BE2C (cell line): ENCODE data around the gene UBE2O.

Source experiments
- DNase-seq: peaks from one replicate; pipeline ENCODE4 v3.0.0-alpha.2; 2020
- H3K27me3 ChIP-seq: fragments of 250-450 bp; sonication (Bioruptor Pico); 2 replicates; pipeline ENCODE4 v1.5.1; 2020; ENCODE audit warnings: mild to moderate bottlenecking
- H3K36me3 ChIP-seq: fragments of 250-450 bp; sonication (Bioruptor Pico); 2 replicates; pipeline ENCODE4 v1.5.1; 2020; ENCODE audit warnings: mild to moderate bottlenecking
- H3K4me1 ChIP-seq: fragments of 250-450 bp; sonication (Bioruptor Pico); 2 replicates; pipeline ENCODE4 v1.5.1; 2020
- H3K4me3 ChIP-seq: 2 replicates; pipeline ENCODE4 v1.5.1; 2011; ENCODE audit warnings: low read depth, low read length
- H3K9me3 ChIP-seq: fragments of 250-450 bp; sonication (Bioruptor Pico); 2 replicates; pipeline ENCODE4 v1.5.1; 2020
- CTCF ChIP-seq: IDR thresholded peaks from 2 replicates; pipeline ENCODE4 v1.5.1; 2012; ENCODE audit warnings: mild to moderate bottlenecking, low read depth, low read length

The UBE2O gene

DNA sequence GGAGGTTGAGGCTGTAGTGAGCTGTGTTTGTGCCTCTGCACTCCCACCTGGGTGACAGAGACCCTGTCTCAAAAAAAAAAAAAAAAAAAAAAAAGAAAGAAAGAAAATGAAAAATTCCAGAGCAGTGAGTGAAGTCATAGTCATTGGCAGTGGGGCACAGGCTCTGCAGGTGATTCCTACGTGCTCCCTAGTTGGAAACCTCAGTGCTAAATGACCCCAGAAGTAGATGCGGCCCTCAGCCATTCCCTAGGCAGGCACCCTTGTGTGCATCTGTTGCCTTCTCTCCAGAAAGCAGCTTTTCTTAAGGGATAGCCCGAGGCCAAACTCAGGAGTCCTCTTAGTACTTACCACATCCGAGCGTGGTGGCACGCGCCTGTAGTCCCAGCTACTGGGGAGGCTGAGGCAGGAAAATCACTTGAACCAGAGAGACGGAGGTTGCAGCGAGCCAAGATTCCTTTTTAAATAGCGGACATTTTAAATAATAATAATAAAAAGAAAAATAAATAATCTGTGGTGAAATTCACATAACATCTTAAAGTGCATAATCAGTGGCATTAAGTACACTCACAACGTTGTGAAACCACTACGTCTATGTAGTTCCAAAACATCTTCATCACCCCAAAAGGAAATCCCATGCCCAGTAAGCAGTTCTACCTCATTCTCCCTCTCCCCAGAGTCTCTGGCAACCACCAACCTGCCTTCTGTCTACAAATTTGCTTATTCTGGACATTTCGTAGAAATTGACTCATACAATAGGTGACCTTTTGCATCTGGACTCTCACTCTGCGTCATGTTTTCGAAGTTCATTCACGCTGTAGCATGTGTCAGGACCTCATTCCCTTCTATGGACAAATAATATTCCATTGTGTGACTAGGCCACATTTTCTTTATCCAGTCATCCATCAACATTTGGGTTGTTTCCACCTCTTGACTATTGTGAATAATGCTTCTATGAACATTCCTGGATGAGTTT, 81.0 kb downstream of the UBE2O start:
- Histone ChIP-seq H3K9me3 (no peaks in the 10 kb centered on the region), H3K4me3 (no peak overlapping the region), H3K27me3 (no peaks in the 10 kb centered on the region), H3K4me1 (peaks cover 10% of the 10 kb centered on the region), H3K36me3 (no peaks in the 10 kb centered on the region)
- TF ChIP-seq CTCF = no peak
- no peak for DNase-seq

DNA sequence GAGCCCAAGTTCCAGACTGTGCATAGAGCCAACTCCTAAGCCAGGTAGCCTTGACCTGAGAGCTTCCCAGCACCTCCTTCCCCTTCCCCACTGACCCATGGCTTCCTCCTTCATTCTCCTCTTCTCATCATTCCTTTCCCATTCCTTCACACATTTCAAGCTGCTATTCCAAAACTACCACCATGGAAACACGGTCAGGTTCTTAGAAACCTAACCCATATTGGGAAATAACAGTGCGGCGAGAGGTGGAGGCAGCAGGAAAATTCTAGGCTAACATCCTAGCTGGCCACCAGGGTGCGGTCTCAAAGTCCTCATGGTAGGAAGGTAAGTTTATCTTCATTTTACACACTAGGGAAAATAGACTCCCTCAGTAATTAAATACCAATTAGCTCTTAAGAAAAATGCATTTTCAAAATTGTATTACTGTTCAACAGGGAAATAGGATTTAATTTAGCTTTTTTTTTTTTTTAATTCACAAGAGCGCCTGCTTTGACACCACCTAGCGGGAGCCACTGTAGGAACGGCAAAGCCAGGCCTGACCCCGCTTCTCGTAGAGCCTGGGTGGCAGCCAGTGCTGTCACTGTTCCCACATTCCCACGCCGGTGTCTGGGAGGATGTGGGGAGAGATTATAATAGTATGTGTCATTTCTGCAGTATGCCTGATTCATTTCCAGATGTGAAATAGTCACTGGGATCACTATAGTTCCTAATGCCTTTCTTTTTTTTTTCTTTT, 82.5 kb downstream of the UBE2O start:
- no peaks in the 10 kb centered on the region for H3K27me3 ChIP-seq
- TF ChIP-seq CTCF = peak; percentile 60
- no peak overlapping the region for H3K4me3 ChIP-seq
- no peaks in the 10 kb centered on the region for H3K36me3 ChIP-seq
- H3K9me3 ChIP-seq = no peaks in the 10 kb centered on the region
- peak; percentile 41 for DNase-seq
- H3K4me1 ChIP-seq = peaks cover 10% of the 10 kb centered on the region

GRCh38 chr17:76369804-76370203, 83.1 kb downstream of the UBE2O start:
- Histone ChIP-seq H3K36me3 (no peaks in the 10 kb centered on the region), H3K9me3 (no peaks in the 10 kb centered on the region), H3K27me3 (no peaks in the 10 kb centered on the region), H3K4me1 (peaks cover 10% of the 10 kb centered on the region), H3K4me3 (no peak overlapping the region)
- no peak for TF ChIP-seq CTCF
- peak; percentile 39 for DNase-seq

GRCh38 chr17:76369379-76369778, 83.6 kb downstream of the UBE2O start:
- Histone ChIP-seq H3K27me3 (no peaks in the 10 kb centered on the region), H3K4me3 (no peak overlapping the region), H3K9me3 (no peaks in the 10 kb centered on the region), H3K36me3 (no peaks in the 10 kb centered on the region), H3K4me1 (peaks cover 10% of the 10 kb centered on the region)
- TF ChIP-seq CTCF = no peak
- DNase-seq = no peak

- H3K4me3 ChIP-seq = peak overlapping the region; percentile 0; the same call in 1 of the 2 replicates
Observed at GRCh38 chr17:76368545-76368944, 84.4 kb downstream of the UBE2O start.

More at GRCh38 chr17:76368545-76368944, 84.4 kb downstream of the UBE2O start:
- H3K4me1 ChIP-seq = peaks cover 10% of the 10 kb centered on the region
- TF ChIP-seq CTCF = peak; percentile 26; the same call in 1 of the 2 replicates
- H3K9me3 ChIP-seq = no peaks in the 10 kb centered on the region
- no peaks in the 10 kb centered on the region for H3K36me3 ChIP-seq
- DNase-seq = peak; percentile 76
- H3K27me3 ChIP-seq = no peaks in the 10 kb centered on the region
